Stimulated activated naive B cell treated with anti-CD40 and anti-IgM and Interleukin-4, amounts not matched to agents 10 μg/mL and 1 μg/mL and 100 μg/mL, for 72 hours (primary cell): Measurements from ENCODE around the gene PTS.
A peak's percentile ranks its signal among the peaks of the same experiment; 100 is the strongest.

Source experiments
- ATAC-seq, 2 donors: fragments of 150-1000 bp; cut with Tn5 transposase; replicated peaks; 2 replicates each; pipeline ENCODE4 v1.10.0; 2021; ENCODE audit warnings: moderate library complexity in 1 of 2
- DNase-seq: peaks from one replicate; pipeline ENCODE4 v3.0.0; 2021
- H3K27ac Mint-ChIP-seq: one replicate; pipeline ENCODE4 v1.8.0; 2022; ENCODE audit warnings: mild to moderate bottlenecking, mixed read lengths
- H3K27me3 Mint-ChIP-seq, 2 donors: one replicate each; pipeline ENCODE4 v1.8.0; 2022; ENCODE audit warnings: mixed read lengths in 2 of 2
- H3K36me3 Mint-ChIP-seq, 2 donors: one replicate each; pipeline ENCODE4 v1.8.0; 2022; ENCODE audit warnings: mixed read lengths in 2 of 2, mild to moderate bottlenecking in 1 of 2
- H3K4me1 Mint-ChIP-seq, 2 donors: one replicate each; pipeline ENCODE4 v1.8.0; 2022; ENCODE audit warnings: mixed read lengths in 2 of 2, mild to moderate bottlenecking in 1 of 2
- H3K4me3 Mint-ChIP-seq, 2 donors: one replicate each; pipeline ENCODE4 v1.8.0; 2022; ENCODE audit warnings: mild to moderate bottlenecking in 2 of 2, mixed read lengths in 2 of 2, moderate library complexity in 1 of 2
- H3K9me3 Mint-ChIP-seq, 2 donors: one replicate each; pipeline ENCODE4 v1.8.0; 2022; ENCODE audit warnings: mixed read lengths in 2 of 2, mild to moderate bottlenecking in 1 of 2

PTS gene

DNA sequence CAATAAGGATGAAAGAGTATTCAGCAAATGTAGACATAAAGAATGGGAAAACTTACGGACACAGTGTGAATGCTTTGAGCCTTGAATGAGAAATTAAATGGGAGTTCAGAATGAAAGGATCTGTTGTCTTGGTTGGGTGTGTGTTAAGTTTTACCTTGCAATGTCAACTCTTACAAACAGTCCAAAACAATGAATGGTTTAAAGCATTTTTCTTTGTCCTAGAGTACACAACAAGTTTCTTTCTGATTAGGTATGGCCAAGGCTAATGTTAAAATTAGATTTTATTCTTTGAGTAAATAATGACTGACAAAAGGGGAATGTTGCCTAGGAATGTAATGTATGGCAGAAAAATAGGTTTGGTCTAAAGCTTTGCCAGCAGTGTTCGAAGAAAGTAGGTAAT lies 2.5 kb downstream of the PTS start:
- no peaks in the 10 kb centered on the region for H3K27me3 Mint-ChIP-seq
- DNase-seq, result no peak

DNA sequence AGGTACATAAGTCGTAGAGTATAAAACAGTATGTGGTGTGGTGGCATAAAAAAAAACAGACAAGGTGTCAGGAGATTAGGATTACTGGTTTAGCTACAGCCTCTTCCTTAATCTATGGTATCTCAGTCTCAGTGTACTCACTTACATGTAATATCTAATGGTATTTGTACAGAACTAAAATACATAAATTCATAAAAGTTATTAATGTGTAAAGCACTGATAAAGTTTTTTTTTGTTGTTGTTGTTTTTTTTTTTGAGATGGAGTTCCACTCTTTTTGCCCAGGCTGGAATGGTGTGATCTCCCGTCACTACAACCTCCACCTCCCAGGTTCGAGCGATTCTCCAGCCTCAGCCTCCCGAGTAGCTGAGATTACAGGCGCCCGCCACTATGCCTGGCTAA lies 2.9 kb downstream of the PTS start:
- ATAC-seq (no peak), DNase-seq (no peak)
- Mint-ChIP-seq H3K9me3 (no peaks in the 10 kb centered on the region), H3K4me3 (no peak overlapping the region), H3K27me3 (no peaks in the 10 kb centered on the region), H3K27ac (no peak overlapping the region), H3K4me1 (peaks cover 12 to 24% of the 10 kb centered on the region in 2 donors), H3K36me3 (peaks cover 13 to 32% of the 10 kb centered on the region in 2 donors)

More for the DNA sequence above, 2.5 kb downstream of the PTS start:
- H3K4me3 Mint-ChIP-seq, result no peak overlapping the region
- no peak for ATAC-seq
- peaks cover 12 to 24% of the 10 kb centered on the region in 2 donors for H3K4me1 Mint-ChIP-seq
- H3K36me3 Mint-ChIP-seq, result peaks cover 11 to 29% of the 10 kb centered on the region in 2 donors
- H3K9me3 Mint-ChIP-seq, result no peaks in the 10 kb centered on the region
- no peak overlapping the region for H3K27ac Mint-ChIP-seq

DNA sequence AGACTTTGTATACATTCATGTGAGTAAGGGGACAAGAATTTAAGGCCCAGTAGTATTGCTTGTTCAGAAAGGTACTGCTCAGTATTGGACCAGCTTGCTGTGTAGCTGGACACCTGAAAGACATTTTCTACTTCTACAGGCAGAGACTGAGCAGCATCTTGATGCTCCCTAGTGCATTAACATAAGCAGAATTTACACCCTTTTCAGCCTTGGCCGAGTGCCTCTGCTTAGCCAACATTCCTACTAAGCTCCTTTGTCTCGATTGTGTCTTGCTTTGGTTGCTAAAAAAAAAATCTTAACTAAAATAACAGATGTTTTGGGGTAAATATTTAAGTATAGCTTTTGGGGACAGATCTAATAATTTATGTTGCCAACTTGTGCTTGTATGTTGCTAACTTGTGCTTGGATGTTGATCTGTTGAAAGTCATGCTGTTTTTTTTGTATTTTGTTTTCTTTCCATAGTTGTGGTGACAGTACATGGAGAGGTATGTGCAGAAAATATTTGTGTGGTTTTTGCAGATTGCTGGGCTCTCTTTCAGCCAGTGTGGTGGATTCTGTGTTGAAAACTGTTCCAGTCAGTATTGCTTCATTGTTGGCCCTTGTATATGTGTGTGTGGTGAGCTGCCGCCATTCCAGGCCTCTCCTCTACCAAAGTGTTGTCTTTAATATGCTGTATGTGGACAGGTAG lies 3.7 kb downstream of the PTS start:
- Mint-ChIP-seq H3K4me1 (peaks cover 12 to 24% of the 10 kb centered on the region in 2 donors), H3K4me3 (no peak overlapping the region), H3K36me3 (peaks cover 13 to 32% of the 10 kb centered on the region in 2 donors), H3K9me3 (no peaks in the 10 kb centered on the region), H3K27me3 (no peaks in the 10 kb centered on the region), H3K27ac (no peak overlapping the region)
- no peak for ATAC-seq
- DNase-seq, result no peak

GRCh38 chr11:112231952-112232351 lies 5.7 kb downstream of the PTS start:
- no peak for ATAC-seq
- Mint-ChIP-seq H3K27me3 (no peaks in the 10 kb centered on the region), H3K4me1 (peaks cover 21 to 42% of the 10 kb centered on the region in 2 donors), H3K27ac (peak overlapping the region; percentile 63), H3K9me3 (no peaks in the 10 kb centered on the region), H3K36me3 (peaks cover 15 to 49% of the 10 kb centered on the region in 2 donors), H3K4me3 (no peak overlapping the region)
- no peak for DNase-seq

DNA sequence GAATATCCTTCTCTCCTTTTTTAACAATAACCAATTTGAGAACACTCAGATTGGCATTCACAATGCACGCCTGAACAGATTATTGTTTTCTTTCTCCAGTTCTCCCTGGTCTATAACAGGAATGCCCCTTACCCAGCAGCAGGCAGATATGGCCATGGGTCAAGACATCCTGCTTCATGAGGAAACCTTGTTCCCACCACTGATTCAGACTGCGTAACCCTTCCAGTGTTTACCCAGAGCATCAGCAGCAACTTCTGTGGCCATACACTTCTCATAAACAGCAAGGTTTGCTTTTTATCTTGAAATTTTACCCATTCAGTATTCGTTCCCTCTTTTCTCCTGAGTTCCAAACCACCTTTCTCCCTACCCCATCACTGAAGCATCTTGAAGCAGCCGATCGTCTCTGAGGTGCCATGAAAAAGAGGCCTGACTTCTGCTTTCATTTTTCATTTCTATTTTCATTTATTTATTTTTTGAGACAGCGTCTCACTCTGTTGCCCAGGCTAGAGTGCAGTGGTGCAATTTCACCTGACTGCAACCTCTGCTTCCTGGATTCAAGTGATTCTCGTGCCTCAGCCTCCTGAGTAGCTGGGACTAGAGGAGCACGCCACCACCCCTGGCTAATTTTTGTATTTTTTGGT lies 9.6 kb downstream of the PTS start:
- Mint-ChIP-seq H3K36me3 (peaks cover 35 to 51% of the 10 kb centered on the region in 2 donors), H3K4me1 (peaks cover 10 to 22% of the 10 kb centered on the region in 2 donors), H3K27me3 (no peaks in the 10 kb centered on the region), H3K4me3 (peak overlapping the region; percentile 43 to 44), H3K9me3 (no peaks in the 10 kb centered on the region), H3K27ac (peak overlapping the region; percentile 93)
- ATAC-seq (peak; percentile 74 to 79), DNase-seq (no peak)

DNA sequence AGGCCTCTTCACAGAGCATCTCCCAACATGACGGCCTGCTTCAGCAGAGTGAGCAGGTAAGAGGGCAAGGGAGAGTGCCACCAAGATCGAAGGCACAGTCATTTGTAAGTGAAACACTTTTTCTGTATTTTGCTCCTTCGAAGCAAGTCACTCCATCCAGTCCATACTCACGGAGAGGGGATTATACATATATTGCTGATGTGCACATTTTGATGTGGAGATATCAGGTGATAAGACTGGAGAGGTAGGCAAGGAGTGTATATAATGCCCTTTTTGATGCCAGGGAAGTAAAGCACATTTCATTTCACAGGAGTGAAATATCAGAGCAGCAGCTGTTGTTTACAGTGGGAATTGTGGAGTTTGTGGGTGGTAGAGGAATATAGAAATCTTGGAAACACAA lies 11.2 kb downstream of the PTS start:
- H3K27me3 Mint-ChIP-seq, result no peaks in the 10 kb centered on the region
- H3K36me3 Mint-ChIP-seq, result peaks cover 32 to 53% of the 10 kb centered on the region in 2 donors
- H3K4me1 Mint-ChIP-seq, result peaks cover 9 to 19% of the 10 kb centered on the region in 2 donors
- H3K9me3 Mint-ChIP-seq, result no peaks in the 10 kb centered on the region
- H3K4me3 Mint-ChIP-seq, result no peak overlapping the region
- ATAC-seq (no peak), DNase-seq (no peak)
- no peak overlapping the region for H3K27ac Mint-ChIP-seq

DNA sequence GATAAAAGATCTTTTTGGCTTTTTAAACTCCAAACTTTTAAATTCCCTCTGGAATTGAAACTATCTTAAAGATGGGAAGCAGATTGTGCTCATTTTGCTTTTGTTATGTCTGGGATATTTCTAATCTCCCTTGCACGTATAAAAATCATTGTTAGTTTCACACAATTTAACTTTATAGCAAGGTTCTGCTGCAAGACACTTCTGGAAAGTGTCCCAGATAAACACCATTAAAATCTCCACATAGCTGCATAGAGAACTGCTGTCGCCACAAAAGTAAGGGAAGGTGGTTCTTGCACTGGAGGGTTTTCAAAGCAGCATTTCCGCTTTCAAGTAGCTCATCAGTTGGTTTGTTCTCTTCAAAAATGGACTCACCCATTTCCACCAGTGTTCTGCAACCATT lies 11.8 kb downstream of the PTS start:
- Mint-ChIP-seq H3K4me1 (peaks cover 9 to 19% of the 10 kb centered on the region in 2 donors), H3K27ac (no peak overlapping the region), H3K27me3 (no peaks in the 10 kb centered on the region), H3K4me3 (no peak overlapping the region), H3K9me3 (no peaks in the 10 kb centered on the region), H3K36me3 (peaks cover 38 to 59% of the 10 kb centered on the region in 2 donors)
- ATAC-seq (no peak), DNase-seq (no peak)

DNA sequence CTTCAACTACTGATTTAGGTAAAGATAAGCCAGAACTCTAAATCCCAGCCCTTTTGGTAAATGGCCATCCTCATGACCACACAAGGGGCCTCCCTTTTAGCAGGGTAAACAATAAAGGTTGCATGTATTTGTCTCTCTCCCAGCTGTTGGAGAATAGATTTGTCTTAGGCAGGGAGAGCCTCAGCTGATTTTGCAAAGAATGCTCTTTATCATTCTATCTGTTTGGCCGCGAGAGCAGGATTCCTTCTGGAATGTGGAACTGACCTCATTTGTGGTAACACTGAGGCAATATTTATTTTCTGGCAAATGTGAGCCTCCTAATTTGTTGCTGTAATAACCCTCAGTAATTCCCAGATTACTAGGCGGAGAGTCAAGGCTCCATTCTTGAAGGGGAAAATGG lies 15.3 kb downstream of the PTS start:
- Mint-ChIP-seq H3K27me3 (no peaks in the 10 kb centered on the region), H3K4me3 (no peak overlapping the region), H3K4me1 (peaks cover 1 to 5% of the 10 kb centered on the region in 2 donors), H3K36me3 (peaks cover 44 to 50% of the 10 kb centered on the region in 2 donors), H3K9me3 (peaks cover 2 to 6% of the 10 kb centered on the region in 2 donors), H3K27ac (no peak overlapping the region)
- no peak for ATAC-seq
- no peak for DNase-seq

- Mint-ChIP-seq H3K4me1 (no peaks in the 10 kb centered on the region), H3K27me3 (no peaks in the 10 kb centered on the region), H3K27ac (no peak overlapping the region), H3K36me3 (peaks cover 16 to 17% of the 10 kb centered on the region in 2 donors), H3K4me3 (no peak overlapping the region), H3K9me3 (peaks cover 2 to 6% of the 10 kb centered on the region in 2 donors)
- no peak for DNase-seq
- no peak for ATAC-seq
Measured at GRCh38 chr11:112247201-112247600, 21.0 kb downstream of the PTS start.

- H3K4me3 Mint-ChIP-seq, result no peak overlapping the region
- no peaks in the 10 kb centered on the region for H3K4me1 Mint-ChIP-seq
- H3K36me3 Mint-ChIP-seq, result peaks cover 7 to 10% of the 10 kb centered on the region in 2 donors
- no peak overlapping the region for H3K27ac Mint-ChIP-seq
- DNase-seq (no peak), ATAC-seq (no peak)
- peaks cover 2 to 6% of the 10 kb centered on the region in 2 donors for H3K9me3 Mint-ChIP-seq
- no peaks in the 10 kb centered on the region for H3K27me3 Mint-ChIP-seq
Measured at GRCh38 chr11:112248201-112248600, 22.0 kb downstream of the PTS start.

DNA sequence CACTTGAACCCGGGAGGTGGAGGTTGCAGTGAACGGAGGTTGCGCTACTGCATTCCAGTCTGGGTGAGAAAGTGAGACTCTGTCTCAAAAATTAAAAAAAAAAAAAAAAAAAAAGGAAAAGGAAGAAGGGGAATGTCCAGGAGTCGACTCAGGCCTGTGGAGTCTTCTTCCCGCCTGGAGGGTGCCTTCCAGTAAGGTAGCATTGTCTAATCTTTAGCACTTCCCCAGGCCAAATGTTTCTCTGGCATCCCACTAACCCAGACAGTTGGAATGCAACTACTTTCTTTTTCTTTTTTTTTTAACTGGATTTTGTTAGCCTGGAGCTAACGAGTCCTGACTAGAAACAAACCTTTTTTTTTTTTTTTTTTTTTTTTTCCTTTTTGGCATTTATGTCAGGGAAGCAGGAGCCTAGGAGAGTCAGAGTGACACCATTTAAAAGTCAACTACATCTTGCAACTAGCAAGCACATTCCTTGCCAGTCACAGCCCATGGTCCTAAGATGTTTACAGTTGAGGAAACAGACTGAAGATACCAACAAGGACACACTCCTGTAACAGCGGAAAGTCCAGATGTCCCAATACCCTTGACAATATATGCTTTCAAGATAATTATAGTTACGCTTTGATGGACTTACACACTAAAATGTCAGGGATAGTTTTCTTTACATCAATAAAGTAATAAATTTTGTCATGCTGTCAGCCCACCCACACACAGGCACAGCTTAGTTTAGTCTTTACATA lies 23.8 kb downstream of the PTS start:
- H3K4me1 Mint-ChIP-seq, result no peaks in the 10 kb centered on the region
- peaks cover 0 to 2% of the 10 kb centered on the region in 2 donors for H3K36me3 Mint-ChIP-seq
- H3K27ac Mint-ChIP-seq, result no peak overlapping the region
- no peak overlapping the region for H3K4me3 Mint-ChIP-seq
- H3K27me3 Mint-ChIP-seq, result no peaks in the 10 kb centered on the region
- ATAC-seq, result no peak
- no peak for DNase-seq
- no peaks in the 10 kb centered on the region for H3K9me3 Mint-ChIP-seq

DNA sequence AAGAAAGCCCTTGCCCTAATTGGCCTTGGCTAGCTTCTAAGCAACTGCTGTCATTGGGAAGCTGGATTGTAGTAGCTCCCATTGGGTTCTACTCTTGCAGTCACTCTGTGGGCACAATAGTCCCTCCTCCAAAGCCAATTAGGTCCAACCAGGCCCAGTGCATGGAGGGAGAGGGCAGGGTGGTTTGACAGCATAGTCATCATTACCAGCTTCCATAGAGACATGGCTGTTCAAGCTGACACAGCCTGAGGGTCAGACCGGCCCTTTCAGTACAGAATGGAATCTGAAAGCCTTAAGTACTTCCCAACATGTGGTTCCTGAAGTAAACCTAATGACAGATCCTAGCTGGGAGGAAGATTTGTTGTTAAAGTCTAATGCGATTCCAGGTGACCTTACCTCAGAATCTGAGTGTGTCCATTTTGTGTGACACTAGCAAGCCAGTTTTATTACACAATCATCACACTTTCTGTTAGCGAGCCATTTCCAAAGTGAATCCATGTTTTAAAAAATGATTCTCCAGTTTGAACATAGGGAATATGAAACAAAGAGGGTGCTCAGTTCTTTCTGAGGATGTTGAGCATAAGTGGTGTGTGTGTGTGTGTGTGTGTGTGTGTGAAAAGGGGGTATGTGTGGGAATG lies 27.5 kb downstream of the PTS start:
- H3K27ac Mint-ChIP-seq, result no peak overlapping the region
- no peak overlapping the region for H3K4me3 Mint-ChIP-seq
- ATAC-seq (no peak), DNase-seq (no peak)
- no peaks in the 10 kb centered on the region for H3K36me3 Mint-ChIP-seq
- H3K27me3 Mint-ChIP-seq, result no peaks in the 10 kb centered on the region
- H3K9me3 Mint-ChIP-seq, result no peaks in the 10 kb centered on the region
- H3K4me1 Mint-ChIP-seq, result no peaks in the 10 kb centered on the region

DNA sequence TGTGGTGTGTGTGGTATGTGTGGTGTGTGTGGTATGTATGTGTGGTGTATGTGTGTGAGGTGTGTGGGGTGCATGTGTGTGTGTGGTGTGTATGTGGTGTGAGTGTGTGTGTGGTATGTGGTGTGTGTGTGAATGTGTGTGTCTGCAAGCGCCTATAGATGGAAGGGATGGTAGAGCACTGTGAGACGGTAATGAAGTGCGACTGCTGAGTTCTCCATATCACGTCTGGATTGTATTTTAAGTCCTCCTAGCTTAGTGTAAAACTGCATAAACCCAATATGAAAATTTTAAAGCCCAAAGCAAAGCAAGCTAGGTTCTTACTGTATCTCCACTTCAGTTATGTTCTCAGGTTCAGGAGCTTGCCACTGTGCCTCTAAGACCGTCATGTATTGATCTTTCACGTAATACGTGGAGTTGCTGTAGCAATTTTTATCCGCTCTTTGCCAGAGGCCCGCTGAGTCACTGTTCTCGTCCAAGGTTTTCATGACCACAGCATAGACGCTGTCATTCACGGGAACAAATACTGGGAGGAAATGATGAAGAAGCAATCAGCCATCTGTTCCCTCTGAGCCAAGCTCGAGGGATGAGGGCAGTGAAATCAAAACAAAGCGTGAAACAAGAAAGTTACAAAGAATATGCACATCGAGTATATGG lies 29.0 kb downstream of the PTS start:
- Mint-ChIP-seq H3K27me3 (no peaks in the 10 kb centered on the region), H3K36me3 (no peaks in the 10 kb centered on the region), H3K27ac (no peak overlapping the region), H3K4me3 (no peak overlapping the region), H3K4me1 (no peaks in the 10 kb centered on the region), H3K9me3 (no peaks in the 10 kb centered on the region)
- DNase-seq (no peak), ATAC-seq (no peak)

DNA sequence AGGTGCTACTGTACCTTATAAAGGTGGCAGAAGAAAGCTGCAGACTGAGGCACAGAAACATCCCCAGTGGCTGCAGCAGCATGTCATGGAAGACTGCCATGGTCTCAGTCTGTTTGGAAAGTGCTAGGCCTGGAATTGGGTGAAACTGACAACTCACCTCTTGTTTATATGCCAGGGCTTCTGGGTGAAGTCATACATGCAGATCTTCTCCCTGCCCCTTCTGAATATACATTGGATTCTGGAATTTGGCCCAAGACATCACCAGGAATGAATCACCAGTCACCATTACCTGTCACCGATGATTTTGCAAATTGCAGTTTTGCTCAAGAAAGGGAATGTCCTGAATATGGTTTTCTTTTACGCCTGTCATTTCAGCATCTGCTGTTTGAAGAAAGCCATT lies 34.3 kb downstream of the PTS start, which contains the start of gene PLET1:
Gene PLET1, minus strand, starts transcription at position 371 of the 400 bp plus-strand sequence. Its CDS starts 271 bp downstream, at position 100.
- H3K36me3 Mint-ChIP-seq, result no peaks in the 10 kb centered on the region
- no peaks in the 10 kb centered on the region for H3K4me1 Mint-ChIP-seq
- ATAC-seq (no peak), DNase-seq (no peak)
- no peak within 1 kb of the TSS for H3K27ac Mint-ChIP-seq
- no peaks in the 10 kb centered on the region for H3K9me3 Mint-ChIP-seq
- no peak within 1 kb of the TSS for H3K4me3 Mint-ChIP-seq
- H3K27me3 Mint-ChIP-seq, result no peaks in the 10 kb centered on the region
